Measurements from ENCODE around the gene SORBS2.

GRCh38 chr4:185642907-185643306, 169.1 kb downstream of the SORBS2 start:
- no peak for TF ChIP-seq CTCF (IDR thresholded peaks at IDR 0.05)
- TF ChIP-seq POLR2A (IDR thresholded peaks at IDR 0.05; ENCODE audit: low read depth), result no peak
